ENCODE results near the gene ZC3H12A.

DNA sequence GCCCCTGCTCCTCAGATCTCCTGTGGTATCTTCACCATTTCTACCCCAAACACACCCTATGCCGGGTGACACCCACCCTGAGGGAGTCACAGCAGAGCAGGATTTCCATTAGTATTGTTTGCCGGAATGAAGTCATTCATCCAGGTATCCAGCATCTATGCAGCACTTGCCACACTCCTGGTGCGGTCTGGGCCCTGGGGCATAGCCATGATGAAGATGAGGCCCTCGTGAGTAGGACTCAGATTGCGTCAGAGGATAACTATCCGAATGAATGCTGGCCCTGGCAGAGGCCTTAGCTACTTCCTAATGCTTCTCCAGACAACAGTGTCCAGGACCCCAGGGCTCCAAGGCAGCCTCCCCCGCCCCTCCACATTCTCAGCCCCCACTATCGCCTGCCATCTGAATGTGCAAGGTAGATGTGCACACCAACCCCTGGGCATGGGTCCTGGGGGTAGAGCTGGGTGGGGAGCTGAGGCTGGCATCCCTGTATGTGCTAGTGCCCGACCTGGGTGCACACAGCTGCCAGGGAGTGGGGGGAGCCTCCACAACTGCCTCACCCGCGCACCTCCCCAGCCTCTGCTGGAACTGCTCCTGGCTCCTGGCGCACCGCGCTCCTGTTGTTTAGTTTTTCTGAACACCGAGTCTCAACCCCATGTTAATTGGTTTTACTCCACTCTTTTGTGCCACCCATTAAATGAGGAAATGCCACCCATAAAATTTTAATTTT lies 25.5 kb upstream of the ZC3H12A start:
- TF ChIP-seq SUZ12 (IDR thresholded peaks at IDR 0.05; ENCODE audit: extremely low read depth, insufficient read depth, insufficient read length) (no peak), ZNF274 (IDR thresholded peaks at IDR 0.05; ENCODE audit: low read depth, low read length) (no peak), YY1 (IDR thresholded peaks at IDR 0.05; ENCODE audit: insufficient read depth, insufficient read length) (no peak)
